ENCODE data around the gene COL5A3.

- no peak for TF ChIP-seq POLR2A (IDR thresholded peaks at IDR 0.05)
- TF ChIP-seq, protein P1, sequence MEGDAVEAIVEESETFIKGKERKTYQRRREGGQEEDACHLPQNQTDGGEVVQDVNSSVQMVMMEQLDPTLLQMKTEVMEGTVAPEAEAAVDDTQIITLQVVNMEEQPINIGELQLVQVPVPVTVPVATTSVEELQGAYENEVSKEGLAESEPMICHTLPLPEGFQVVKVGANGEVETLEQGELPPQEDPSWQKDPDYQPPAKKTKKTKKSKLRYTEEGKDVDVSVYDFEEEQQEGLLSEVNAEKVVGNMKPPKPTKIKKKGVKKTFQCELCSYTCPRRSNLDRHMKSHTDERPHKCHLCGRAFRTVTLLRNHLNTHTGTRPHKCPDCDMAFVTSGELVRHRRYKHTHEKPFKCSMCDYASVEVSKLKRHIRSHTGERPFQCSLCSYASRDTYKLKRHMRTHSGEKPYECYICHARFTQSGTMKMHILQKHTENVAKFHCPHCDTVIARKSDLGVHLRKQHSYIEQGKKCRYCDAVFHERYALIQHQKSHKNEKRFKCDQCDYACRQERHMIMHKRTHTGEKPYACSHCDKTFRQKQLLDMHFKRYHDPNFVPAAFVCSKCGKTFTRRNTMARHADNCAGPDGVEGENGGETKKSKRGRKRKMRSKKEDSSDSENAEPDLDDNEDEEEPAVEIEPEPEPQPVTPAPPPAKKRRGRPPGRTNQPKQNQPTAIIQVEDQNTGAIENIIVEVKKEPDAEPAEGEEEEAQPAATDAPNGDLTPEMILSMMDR (IDR thresholded peaks at IDR 0.05) = no peak
Observed at GRCh38 chr19:10021863-10022262, 11.6 kb upstream of the COL5A3 start.

Data from testis (tissue), 2 donors.